KMS-11 (cell line): ENCODE data around the gene SPTA1.

Experiments
- H2AFZ ChIP-seq: fragments of 200-600 bp; sonication (generic); 2 replicates; pipeline ENCODE4 v1.6.1; 2016; ENCODE audit warnings: antibody characterized with exemption, mixed run types, low read depth
- H3K27ac ChIP-seq: fragments of 200-600 bp; sonication (generic); 2 replicates; pipeline ENCODE4 v1.6.1; 2016; ENCODE audit warnings: mild to moderate bottlenecking, mixed run types
- H3K27me3 ChIP-seq: fragments of 200-600 bp; sonication (generic); 2 replicates; pipeline ENCODE4 v1.6.1; 2017; ENCODE audit warnings: mild to moderate bottlenecking, low read depth, mixed run types, moderate library complexity; ENCODE audit not compliant: insufficient read depth
- H3K36me3 ChIP-seq: fragments of 200-600 bp; sonication (generic); 2 replicates; pipeline ENCODE4 v1.6.1; 2017; ENCODE audit warnings: mild to moderate bottlenecking, mixed run types; ENCODE audit not compliant: insufficient read depth
- H3K4me1 ChIP-seq: fragments of 200-600 bp; sonication (generic); 2 replicates; pipeline ENCODE4 v1.6.1; 2016; ENCODE audit warnings: mild to moderate bottlenecking, low read depth, mixed run types; ENCODE audit not compliant: poor library complexity, severe bottlenecking
- H3K4me2 ChIP-seq: fragments of 200-600 bp; sonication (generic); 2 replicates; pipeline ENCODE4 v1.7.0; 2016; ENCODE audit warnings: mild to moderate bottlenecking, mixed run types
- H3K4me3 ChIP-seq: fragments of 200-600 bp; sonication (generic); IDR thresholded peaks from 2 replicates; pipeline ENCODE4 v1.6.1; 2017; ENCODE audit warnings: low read depth, low read length, mixed read lengths; ENCODE audit not compliant: insufficient read depth
- H3K79me2 ChIP-seq: fragments of 200-600 bp; sonication (generic); 2 replicates; pipeline ENCODE4 v1.6.1; 2016; ENCODE audit warnings: low read depth, mixed run types; ENCODE audit not compliant: insufficient read depth
- H3K9ac ChIP-seq: fragments of 200-600 bp; sonication (generic); 2 replicates; pipeline ENCODE4 v1.6.1; 2016; ENCODE audit warnings: mild to moderate bottlenecking, mixed run types
- H4K20me1 ChIP-seq: fragments of 200-600 bp; sonication (generic); 2 replicates; pipeline ENCODE4 v1.6.1; 2016; ENCODE audit warnings: mild to moderate bottlenecking, mixed run types; ENCODE audit not compliant: insufficient read depth
- CTCF ChIP-seq: fragments of 200-600 bp; sonication (generic); conservative IDR thresholded peaks from 2 replicates; pipeline ENCODE4 v1.6.1; 2017; ENCODE audit warnings: low read depth, mild to moderate bottlenecking, antibody characterized with exemption, low read length, moderate library complexity, mixed read lengths

The SPTA1 gene

GRCh38 chr1:158687037-158687436, 522 bp upstream of the SPTA1 start:
- peak overlapping the region; percentile 56 for H3K4me3 ChIP-seq
- no peak overlapping the region; the same call in 1 of the 2 replicates for H2AFZ ChIP-seq
- H4K20me1 ChIP-seq: no peaks in the 10 kb centered on the region
- no peak overlapping the region for H3K27ac ChIP-seq
- peak overlapping the region; percentile 7; the same call in 1 of the 2 replicates for H3K4me2 ChIP-seq
- H3K79me2 ChIP-seq: no peaks in the 10 kb centered on the region
- peaks cover 9% of the 10 kb centered on the region for H3K4me1 ChIP-seq
- H3K9ac ChIP-seq: no peak overlapping the region
- TF ChIP-seq CTCF: no peak
- H3K27me3 ChIP-seq: no peaks in the 10 kb centered on the region
- no peaks in the 10 kb centered on the region for H3K36me3 ChIP-seq

GRCh38 chr1:158685085-158685484, 1.4 kb downstream of the SPTA1 start:
- TF ChIP-seq CTCF: no peak
- H3K9ac ChIP-seq: no peak overlapping the region
- no peak overlapping the region for H3K4me2 ChIP-seq
- H3K79me2 ChIP-seq: no peaks in the 10 kb centered on the region
- no peaks in the 10 kb centered on the region for H4K20me1 ChIP-seq
- H3K27me3 ChIP-seq: no peaks in the 10 kb centered on the region
- H3K4me3 ChIP-seq: no peak overlapping the region
- no peak overlapping the region for H2AFZ ChIP-seq
- no peak overlapping the region for H3K27ac ChIP-seq
- H3K36me3 ChIP-seq: no peaks in the 10 kb centered on the region
- H3K4me1 ChIP-seq: peaks cover 9% of the 10 kb centered on the region

- Histone ChIP-seq H4K20me1 (no peaks in the 10 kb centered on the region), H3K36me3 (no peaks in the 10 kb centered on the region), H3K4me2 (no peak overlapping the region), H3K9ac (no peak overlapping the region), H3K4me3 (no peak overlapping the region), H3K27me3 (no peaks in the 10 kb centered on the region), H3K27ac (no peak overlapping the region), H2AFZ (no peak overlapping the region), H3K4me1 (peaks cover 6% of the 10 kb centered on the region), H3K79me2 (no peaks in the 10 kb centered on the region)
- TF ChIP-seq CTCF: no peak
Measured at GRCh38 chr1:158681606-158682005, 4.9 kb downstream of the SPTA1 start.

- H3K4me2 ChIP-seq: no peak overlapping the region
- H3K79me2 ChIP-seq: no peaks in the 10 kb centered on the region
- no peak overlapping the region for H2AFZ ChIP-seq
- H4K20me1 ChIP-seq: no peaks in the 10 kb centered on the region
- no peak for TF ChIP-seq CTCF
- no peaks in the 10 kb centered on the region for H3K27me3 ChIP-seq
- H3K36me3 ChIP-seq: no peaks in the 10 kb centered on the region
- no peak overlapping the region for H3K9ac ChIP-seq
- H3K4me1 ChIP-seq: no peaks in the 10 kb centered on the region
- no peak overlapping the region for H3K27ac ChIP-seq
- no peak overlapping the region for H3K4me3 ChIP-seq
Measured at GRCh38 chr1:158679289-158679688, 7.2 kb downstream of the SPTA1 start.
